Neural progenitor cell (in vitro differentiated cells): ENCODE measurements around the gene WDR64.

Source experiments
- EZH2phosphoT487 ChIP-seq: fragments of 200-600 bp; sonication (generic); IDR thresholded peaks from 2 replicates; pipeline ENCODE4 v1.6.1; 2017; ENCODE audit warnings: antibody characterized with exemption
- TF ChIP-seq, protein P1 (sequence below): fragments of 200-600 bp; sonication (generic); IDR thresholded peaks from 2 replicates; pipeline ENCODE4 v1.5.1; 2017; ENCODE audit warnings: antibody characterized with exemption, mild to moderate bottlenecking

DNA sequence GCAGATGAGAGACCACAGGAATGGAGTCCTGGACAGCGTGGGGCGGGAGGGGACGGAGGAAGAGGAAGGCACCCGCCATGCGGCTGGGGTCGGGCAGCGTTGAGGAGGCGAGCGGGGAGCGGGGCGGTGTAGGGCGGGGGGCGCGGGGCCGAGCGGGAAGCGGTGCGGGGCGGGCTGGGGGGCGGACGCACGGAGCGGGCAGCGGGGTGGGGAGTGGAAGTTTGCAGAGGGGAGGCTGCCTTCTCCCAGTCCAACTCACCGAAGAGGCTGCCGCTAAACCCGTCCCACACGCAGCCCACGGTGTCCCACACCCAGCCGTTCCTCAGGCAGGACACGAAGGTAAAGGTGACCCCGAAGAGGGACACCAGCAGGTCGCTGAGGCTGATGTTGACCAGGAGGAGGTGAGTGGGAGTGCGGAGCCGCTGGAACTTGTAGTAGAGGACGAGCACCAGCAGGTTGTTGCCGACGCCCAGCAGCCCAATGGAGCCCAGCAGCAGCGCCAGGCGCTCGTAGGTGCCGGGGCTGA lies 12.4 kb upstream of the WDR64 start:
- TF ChIP-seq, protein P1, sequence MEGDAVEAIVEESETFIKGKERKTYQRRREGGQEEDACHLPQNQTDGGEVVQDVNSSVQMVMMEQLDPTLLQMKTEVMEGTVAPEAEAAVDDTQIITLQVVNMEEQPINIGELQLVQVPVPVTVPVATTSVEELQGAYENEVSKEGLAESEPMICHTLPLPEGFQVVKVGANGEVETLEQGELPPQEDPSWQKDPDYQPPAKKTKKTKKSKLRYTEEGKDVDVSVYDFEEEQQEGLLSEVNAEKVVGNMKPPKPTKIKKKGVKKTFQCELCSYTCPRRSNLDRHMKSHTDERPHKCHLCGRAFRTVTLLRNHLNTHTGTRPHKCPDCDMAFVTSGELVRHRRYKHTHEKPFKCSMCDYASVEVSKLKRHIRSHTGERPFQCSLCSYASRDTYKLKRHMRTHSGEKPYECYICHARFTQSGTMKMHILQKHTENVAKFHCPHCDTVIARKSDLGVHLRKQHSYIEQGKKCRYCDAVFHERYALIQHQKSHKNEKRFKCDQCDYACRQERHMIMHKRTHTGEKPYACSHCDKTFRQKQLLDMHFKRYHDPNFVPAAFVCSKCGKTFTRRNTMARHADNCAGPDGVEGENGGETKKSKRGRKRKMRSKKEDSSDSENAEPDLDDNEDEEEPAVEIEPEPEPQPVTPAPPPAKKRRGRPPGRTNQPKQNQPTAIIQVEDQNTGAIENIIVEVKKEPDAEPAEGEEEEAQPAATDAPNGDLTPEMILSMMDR: no peak
- TF ChIP-seq EZH2phosphoT487: no peak
